MCF 10A (cell line): ENCODE data around the gene ADGRF1. TPM values are rescaled to one million over a fixed set of nuclear protein-coding genes. Genes with fewer than 3 reads are reported as not detected.

Experiments used
- BruUV-seq: library from RNA; stranded (reverse); fragments of 400-500 nt; replicated peaks from 2 replicates; lab custom pipeline; 2021; lab: Mats Ljungman, UMichigan
- CTCF ChIA-PET: fragments of 300-600 bp; sonication (Branson Sonifier 250); formaldehyde crosslinking; extraction: SDS; loops from one replicate; lab custom pipeline; 2021; ENCODE audit warnings: antibody characterized with exemption, inconsistent platforms; lab: Yijun Ruan, JAX
- POLR2A ChIA-PET: fragments of 300-600, 350-650 bp; sonication (Branson Sonifier 250); formaldehyde crosslinking; extraction: SDS; loops from one replicate; lab custom pipeline; 2020; ENCODE audit warnings: antibody characterized with exemption, inconsistent platforms; lab: Yijun Ruan, JAX
- DNase-seq: peaks from one replicate; pipeline ENCODE4 v3.0.0-alpha.2; 2018; ENCODE audit not compliant: unreplicated experiment
- H3K27ac Mint-ChIP-seq: one replicate; pipeline ENCODE4 v1.8.0; 2022; ENCODE audit warnings: mild to moderate bottlenecking, low read depth, mixed read lengths; ENCODE audit not compliant: unreplicated experiment
- H3K27me3 Mint-ChIP-seq: one replicate; pipeline ENCODE4 v1.8.0; 2022; ENCODE audit warnings: mixed read lengths; ENCODE audit not compliant: insufficient read depth, unreplicated experiment
- H3K36me3 Mint-ChIP-seq: one replicate; pipeline ENCODE4 v1.8.0; 2022; ENCODE audit warnings: mild to moderate bottlenecking, moderate library complexity, mixed read lengths; ENCODE audit not compliant: insufficient read depth, unreplicated experiment
- H3K4me1 Mint-ChIP-seq: one replicate; pipeline ENCODE4 v1.8.0; 2022; ENCODE audit warnings: mixed read lengths; ENCODE audit not compliant: insufficient read depth, unreplicated experiment
- H3K4me3 Mint-ChIP-seq: one replicate; pipeline ENCODE4 v1.8.0; 2022; ENCODE audit warnings: mild to moderate bottlenecking, moderate library complexity, mixed read lengths; ENCODE audit not compliant: unreplicated experiment
- H3K9me3 Mint-ChIP-seq: one replicate; pipeline ENCODE4 v1.8.0; 2022; ENCODE audit warnings: mixed read lengths; ENCODE audit not compliant: unreplicated experiment
- intact Hi-C: fragments of 100-400 bp; cut with micrococcal nuclease; formaldehyde crosslinking; loops from 2 replicates; pipeline ENCODE4 v1.14.1; 2022
- total RNA-seq: library from RNA; stranded (reverse); gene quantifications from 2 replicates; pipeline ENCODE4 v1.2.3, GENCODE V29; 2022
- TF ChIP-seq, protein P1 (sequence below): fragments of 200-600 bp; IDR thresholded peaks from one replicate; pipeline ENCODE4 v1.8.0; 2022; ENCODE audit warnings: antibody characterized with exemption, mild to moderate bottlenecking; ENCODE audit not compliant: unreplicated experiment

Gene ADGRF1
- total RNA-seq, 1 experiment from 2014 or later, result 3.5 TPM

DNA sequence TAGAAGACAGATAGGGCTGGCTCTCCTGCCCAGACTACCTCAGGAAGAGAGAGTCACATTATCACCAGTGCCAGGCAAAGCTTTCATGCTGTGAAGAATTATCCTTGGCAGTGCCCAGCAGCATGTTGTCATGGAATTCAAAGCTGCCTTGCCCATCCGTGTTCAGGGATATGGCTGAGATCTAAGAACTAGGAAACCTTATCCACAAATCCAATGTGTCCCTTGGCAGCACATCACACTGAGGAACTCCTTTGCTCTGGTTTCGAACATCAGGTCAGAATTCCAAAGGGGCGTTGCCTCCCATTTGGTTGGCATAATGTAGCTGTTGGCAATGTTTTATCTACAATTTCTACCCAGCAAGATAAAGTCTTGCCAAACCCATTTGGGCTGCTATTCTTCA, 52.7 kb downstream of the ADGRF1 start:
- Mint-ChIP-seq H3K4me3 (no peak overlapping the region), H3K27ac (no peak overlapping the region), H3K27me3 (no peaks in the 10 kb centered on the region), H3K4me1 (peaks cover 13% of the 10 kb centered on the region), H3K9me3 (no peaks in the 10 kb centered on the region), H3K36me3 (no peaks in the 10 kb centered on the region)
- no TSS peak for BruUV-seq
- no peak for DNase-seq
- TF ChIP-seq, protein P1, sequence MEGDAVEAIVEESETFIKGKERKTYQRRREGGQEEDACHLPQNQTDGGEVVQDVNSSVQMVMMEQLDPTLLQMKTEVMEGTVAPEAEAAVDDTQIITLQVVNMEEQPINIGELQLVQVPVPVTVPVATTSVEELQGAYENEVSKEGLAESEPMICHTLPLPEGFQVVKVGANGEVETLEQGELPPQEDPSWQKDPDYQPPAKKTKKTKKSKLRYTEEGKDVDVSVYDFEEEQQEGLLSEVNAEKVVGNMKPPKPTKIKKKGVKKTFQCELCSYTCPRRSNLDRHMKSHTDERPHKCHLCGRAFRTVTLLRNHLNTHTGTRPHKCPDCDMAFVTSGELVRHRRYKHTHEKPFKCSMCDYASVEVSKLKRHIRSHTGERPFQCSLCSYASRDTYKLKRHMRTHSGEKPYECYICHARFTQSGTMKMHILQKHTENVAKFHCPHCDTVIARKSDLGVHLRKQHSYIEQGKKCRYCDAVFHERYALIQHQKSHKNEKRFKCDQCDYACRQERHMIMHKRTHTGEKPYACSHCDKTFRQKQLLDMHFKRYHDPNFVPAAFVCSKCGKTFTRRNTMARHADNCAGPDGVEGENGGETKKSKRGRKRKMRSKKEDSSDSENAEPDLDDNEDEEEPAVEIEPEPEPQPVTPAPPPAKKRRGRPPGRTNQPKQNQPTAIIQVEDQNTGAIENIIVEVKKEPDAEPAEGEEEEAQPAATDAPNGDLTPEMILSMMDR, result no peak
- ChIA-PET POLR2A (no interaction called here), CTCF (interaction anchor here (0.9 to 8.2 kb wide), 7 partner anchors 57 to 567 kb away, joined by 3 to 59 read pairs (median 12); no protein-coding TSS in a partner anchor)
- intact Hi-C loops, result no loop called here

DNA sequence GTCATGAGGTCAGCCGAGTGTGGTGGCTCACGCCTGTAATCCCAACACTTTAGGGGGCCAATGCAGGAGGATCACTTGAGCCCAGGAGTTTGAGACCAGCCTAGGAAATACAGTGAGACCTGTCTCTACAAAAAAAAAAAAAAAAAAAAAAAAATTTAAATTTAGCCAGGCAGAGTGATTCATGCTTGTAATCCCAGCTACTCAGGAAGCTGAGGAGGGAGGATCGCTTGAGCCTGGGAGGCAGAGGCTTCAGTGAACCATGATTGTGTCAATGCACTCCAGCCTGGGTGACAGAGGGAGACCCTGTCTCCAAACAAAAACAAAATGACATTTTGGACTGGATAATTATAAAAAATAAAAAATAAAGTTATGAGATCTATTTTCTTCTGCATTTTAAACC, 56.2 kb downstream of the ADGRF1 start:
- Mint-ChIP-seq H3K4me1 (peaks cover 19% of the 10 kb centered on the region), H3K27me3 (no peaks in the 10 kb centered on the region), H3K36me3 (no peaks in the 10 kb centered on the region), H3K4me3 (no peak overlapping the region), H3K27ac (no peak overlapping the region), H3K9me3 (no peaks in the 10 kb centered on the region)
- intact Hi-C loops, result no loop called here
- TF ChIP-seq, protein P1, result no peak
- peak; percentile 63 for DNase-seq
- ChIA-PET CTCF (interaction anchor here (0.6 to 8.2 kb wide), 7 partner anchors 31 to 575 kb away, joined by 3 to 59 read pairs (median 4); no protein-coding TSS in a partner anchor), POLR2A (interaction anchor here (0.6 to 1.1 kb wide), 5 partner anchors 57 to 170 kb away, joined by 3 to 4 read pairs (median 4); no protein-coding TSS in a partner anchor)
- no TSS peak for BruUV-seq

DNA sequence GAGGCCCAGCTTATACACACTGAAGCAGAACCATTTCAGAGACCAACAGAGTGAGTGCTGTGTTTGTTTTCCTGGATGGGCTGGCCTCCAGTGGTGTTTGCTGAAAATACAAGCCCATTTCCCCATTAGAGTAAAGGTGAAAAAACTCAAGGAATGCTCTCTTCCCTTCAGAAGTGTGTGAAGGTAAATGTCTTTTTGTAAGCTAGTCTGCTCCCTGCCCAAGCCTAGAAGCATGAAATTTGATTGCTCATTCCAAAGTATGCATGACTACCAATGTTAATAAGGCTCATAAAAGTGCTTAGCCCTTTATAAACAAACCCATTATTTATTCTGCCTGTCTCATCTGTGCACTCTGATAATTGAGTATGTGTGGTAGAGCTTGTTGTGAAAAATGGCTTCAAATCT, 59.1 kb downstream of the ADGRF1 start:
- Mint-ChIP-seq H3K36me3 (no peaks in the 10 kb centered on the region), H3K4me1 (peaks cover 19% of the 10 kb centered on the region), H3K27ac (no peak overlapping the region), H3K4me3 (no peak overlapping the region), H3K9me3 (no peaks in the 10 kb centered on the region), H3K27me3 (no peaks in the 10 kb centered on the region)
- POLR2A ChIA-PET, result interaction anchor here (0.8 to 1.3 kb wide), 2 partner anchors 220 to 330 kb away, joined by 4 to 5 read pairs; partner anchors contain the start of genes CYP39A1 and SLC25A27
- intact Hi-C loops, result no loop called here
- CTCF ChIA-PET, result interaction anchor here (1.2 to 1.4 kb wide), 2 partner anchors 134 to 135 kb away, joined by 3 to 4 read pairs; no protein-coding TSS in a partner anchor
- TF ChIP-seq, protein P1, result no peak
- no TSS peak for BruUV-seq
- no peak for DNase-seq

DNA sequence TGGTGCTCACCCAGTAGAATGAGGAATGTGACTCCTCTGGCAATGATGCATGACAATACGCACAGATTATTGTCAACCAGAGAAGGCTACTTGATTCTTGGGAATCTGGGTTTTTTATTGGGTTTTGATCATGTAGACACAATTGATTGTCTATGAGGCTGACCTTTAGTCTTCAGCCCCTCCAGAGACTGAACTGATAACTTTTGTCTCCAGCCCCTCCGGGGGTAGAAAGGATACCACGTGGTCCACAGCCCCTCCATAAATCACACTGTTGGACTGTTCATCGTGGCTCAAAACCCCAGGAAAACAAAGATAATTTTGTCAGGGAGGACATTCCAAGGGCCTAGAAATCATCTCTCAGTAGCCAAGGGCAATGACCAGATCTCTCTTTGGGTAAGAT, 62.9 kb downstream of the ADGRF1 start:
- H3K27ac Mint-ChIP-seq, result no peak overlapping the region
- BruUV-seq, result no TSS peak
- TF ChIP-seq, protein P1, result no peak

More for the DNA sequence above, 62.9 kb downstream of the ADGRF1 start:
- Mint-ChIP-seq H3K36me3 (no peaks in the 10 kb centered on the region), H3K9me3 (no peaks in the 10 kb centered on the region), H3K4me1 (peaks cover 12% of the 10 kb centered on the region), H3K4me3 (no peak overlapping the region), H3K27me3 (no peaks in the 10 kb centered on the region)
- CTCF ChIA-PET, result no interaction called here
- intact Hi-C loops, result no loop called here
- POLR2A ChIA-PET, result no interaction called here
- no peak for DNase-seq
